Keratinocyte (primary cell): ENCODE data around the gene ZNF689. TPM values are rescaled to one million over a fixed set of nuclear protein-coding genes. Genes with fewer than 3 reads are reported as not detected.

ENCODE experiments used
- DNase-seq: peaks from one replicate; pipeline ENCODE4 v3.0.0-alpha.2; 2011; ENCODE audit warnings: low read depth, missing footprints, low spot score
- FAIRE-seq: peaks from 2 replicates; lab custom pipeline; 2011; peaks lifted over from hg19 to GRCh38; lab: Jason Lieb, UNC
- H2AFZ ChIP-seq: 2 replicates; pipeline ENCODE4 v1.6.0; 2012; ENCODE audit warnings: low read length, control low read depth, inconsistent platforms; ENCODE audit not compliant: control insufficient read depth
- H3K27ac ChIP-seq: 2 replicates; pipeline ENCODE4 v1.5.1; 2011; ENCODE audit warnings: low read length; ENCODE audit not compliant: control insufficient read depth, insufficient read depth
- H3K27me3 ChIP-seq: 3 replicates; pipeline ENCODE4 v1.6.0; 2011; ENCODE audit warnings: low read length; ENCODE audit not compliant: control insufficient read depth, insufficient read depth; ENCODE audit errors: extremely low read depth
- H3K36me3 ChIP-seq, 2 experiments: 2 replicates in 1 of 2; 3 replicates in 1 of 2; pipeline ENCODE4 v1.5.1; 2011; ENCODE audit warnings: low read length in 2 of 2, mild to moderate bottlenecking in 1 of 2; ENCODE audit not compliant: control insufficient read depth in 2 of 2, insufficient read depth in 2 of 2; ENCODE audit errors: extremely low read depth in 1 of 2
- H3K4me1 ChIP-seq: 3 replicates; pipeline ENCODE4 v1.5.1; 2011; ENCODE audit warnings: low read length; ENCODE audit not compliant: control insufficient read depth, insufficient read depth; ENCODE audit errors: extremely low read depth
- H3K4me2 ChIP-seq: 3 replicates; pipeline ENCODE4 v1.6.0; 2011; ENCODE audit warnings: low read depth, low read length; ENCODE audit not compliant: control insufficient read depth, insufficient read depth; ENCODE audit errors: extremely low read depth
- H3K4me3 ChIP-seq, 3 experiments: fragments of 200-600 bp in 1 of 3; sonication (generic) in 1 of 3; 2 replicates in 2 of 3; 3 replicates in 1 of 3; pipeline ENCODE4 v1.5.1; 2011 to 2016; ENCODE audit warnings: low read length in 3 of 3, mild to moderate bottlenecking in 3 of 3, control low read depth in 2 of 3, inconsistent platforms in 1 of 3, low read depth in 1 of 3, mixed read lengths in 1 of 3, mixed run types in 1 of 3, moderate library complexity in 1 of 3; ENCODE audit not compliant: control insufficient read depth in 2 of 3, insufficient read depth in 2 of 3; ENCODE audit errors: extremely low read depth in 1 of 3
- H3K79me2 ChIP-seq: 2 replicates; pipeline ENCODE4 v1.6.0; 2012; ENCODE audit warnings: low read length; ENCODE audit not compliant: control insufficient read depth, insufficient read depth
- H3K9ac ChIP-seq: 3 replicates; pipeline ENCODE4 v1.6.0; 2011; ENCODE audit warnings: low read length; ENCODE audit not compliant: control insufficient read depth, insufficient read depth; ENCODE audit errors: extremely low read depth
- H3K9me1 ChIP-seq: 3 replicates; pipeline ENCODE4 v1.6.0; 2011; ENCODE audit warnings: low read length; ENCODE audit not compliant: control insufficient read depth, insufficient read depth; ENCODE audit errors: extremely low read depth
- H3K9me3 ChIP-seq: 2 replicates; pipeline ENCODE4 v1.5.1; 2012; ENCODE audit warnings: low read depth, low read length; ENCODE audit not compliant: control insufficient read depth
- H4K20me1 ChIP-seq: 3 replicates; pipeline ENCODE4 v1.6.0; 2011; ENCODE audit warnings: low read length; ENCODE audit not compliant: control insufficient read depth, insufficient read depth; ENCODE audit errors: extremely low read depth
- EZH2 ChIP-seq: IDR thresholded peaks from one replicate; pipeline ENCODE4 v1.6.1; 2012; ENCODE audit warnings: inconsistent platforms, mild to moderate bottlenecking, low read length, moderate library complexity
- dilution Hi-C: fragments of 300-500 bp; cut with MboI; formaldehyde crosslinking; loops from one replicate; pipeline ENCODE4 v1.7.0; 2020; ENCODE audit warnings: low sequenced_read_pairs; ENCODE audit not compliant: extremely low pct_ligation_motif_present
- polyA plus RNA-seq, 5 experiments: library from polyadenylated mRNA; depleted of rRNA in 3 of 5; stranded (reverse) in 3 of 5; stranded (forward) in 1 of 5; unstranded in 1 of 5; fragments of >200 nt; gene quantifications; 1 replicate in 1 of 5; 2 replicates in 3 of 5; 3 replicates in 1 of 5; pipeline versions ENCODE4 v1.2.1 to v1.2.3, GENCODE V29; 2011 to 2012; ENCODE audit warnings: missing spikeins in 2 of 5, low read depth in 1 of 5, low replicate concordance in 1 of 5
- TF ChIP-seq, protein P1 (sequence below), 3 experiments: IDR thresholded peaks in 1 of 3; conservative IDR thresholded peaks in 1 of 3; optimal IDR thresholded peaks in 1 of 3; 2 replicates in 2 of 3; 3 replicates in 1 of 3; pipeline versions ENCODE3 to v1.5.1; 2011; ENCODE audit warnings: low read length in 3 of 3, mild to moderate bottlenecking in 3 of 3, moderate library complexity in 2 of 3, control low read depth in 1 of 3, inconsistent platforms in 1 of 3; ENCODE audit not compliant: insufficient read depth in 2 of 3; ENCODE audit errors: extremely low read depth in 1 of 3

The ZNF689 gene
- polyA plus RNA-seq, 1 donor (not counting 4 experiments of a cell fraction or from before 2014, with no cell fraction given) = 3.3 TPM

DNA sequence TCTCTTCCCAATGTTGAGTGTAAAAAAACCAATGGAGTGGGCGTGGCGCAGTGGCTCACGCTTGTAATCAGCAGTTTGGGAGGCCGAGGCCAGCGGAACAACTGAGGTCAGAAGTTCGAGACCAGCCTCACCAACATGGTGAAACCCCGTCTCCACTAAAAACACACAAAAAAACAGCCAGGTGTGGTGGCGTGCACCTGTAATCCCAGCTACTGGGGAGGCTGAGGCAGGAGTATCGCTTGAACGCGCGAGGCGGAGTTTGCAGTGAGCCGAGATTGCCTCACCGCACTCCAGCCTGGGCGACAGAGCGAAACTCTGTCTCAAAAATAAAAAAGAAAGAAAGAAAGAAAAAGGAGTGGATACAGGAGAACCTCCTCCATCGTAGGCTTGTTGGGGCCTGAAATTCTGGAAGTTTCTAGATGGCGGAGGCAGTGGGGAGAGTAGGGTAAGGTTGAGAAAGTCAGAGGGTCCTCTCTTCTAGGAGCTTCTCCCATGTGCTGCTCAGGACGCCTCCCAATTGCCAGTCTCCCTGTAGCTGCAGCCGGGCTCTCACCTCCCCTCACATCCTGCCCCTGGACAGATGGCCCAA lies 51.3 kb downstream of the ZNF689 start:
- Histone ChIP-seq H3K79me2 (peaks cover 18% of the 10 kb centered on the region), H3K9ac (peak overlapping the region; percentile 91), H2AFZ (peak overlapping the region; percentile 90), H3K36me3 (peaks cover 0 to 8% of the 10 kb centered on the region in 2 experiments), H3K9me1 (no peaks in the 10 kb centered on the region), H3K27ac (peak overlapping the region; percentile 84), H4K20me1 (no peaks in the 10 kb centered on the region), H3K4me1 (peaks cover 11% of the 10 kb centered on the region), H3K9me3 (no peaks in the 10 kb centered on the region), H3K4me2 (peak overlapping the region; percentile 85), H3K27me3 (no peaks in the 10 kb centered on the region), H3K4me3 (peak overlapping the region in 1 of 3 experiments; percentile 48)
- FAIRE-seq (no peak), DNase-seq (no peak)
- dilution Hi-C loops = no loop called here
- TF ChIP-seq, protein P1, sequence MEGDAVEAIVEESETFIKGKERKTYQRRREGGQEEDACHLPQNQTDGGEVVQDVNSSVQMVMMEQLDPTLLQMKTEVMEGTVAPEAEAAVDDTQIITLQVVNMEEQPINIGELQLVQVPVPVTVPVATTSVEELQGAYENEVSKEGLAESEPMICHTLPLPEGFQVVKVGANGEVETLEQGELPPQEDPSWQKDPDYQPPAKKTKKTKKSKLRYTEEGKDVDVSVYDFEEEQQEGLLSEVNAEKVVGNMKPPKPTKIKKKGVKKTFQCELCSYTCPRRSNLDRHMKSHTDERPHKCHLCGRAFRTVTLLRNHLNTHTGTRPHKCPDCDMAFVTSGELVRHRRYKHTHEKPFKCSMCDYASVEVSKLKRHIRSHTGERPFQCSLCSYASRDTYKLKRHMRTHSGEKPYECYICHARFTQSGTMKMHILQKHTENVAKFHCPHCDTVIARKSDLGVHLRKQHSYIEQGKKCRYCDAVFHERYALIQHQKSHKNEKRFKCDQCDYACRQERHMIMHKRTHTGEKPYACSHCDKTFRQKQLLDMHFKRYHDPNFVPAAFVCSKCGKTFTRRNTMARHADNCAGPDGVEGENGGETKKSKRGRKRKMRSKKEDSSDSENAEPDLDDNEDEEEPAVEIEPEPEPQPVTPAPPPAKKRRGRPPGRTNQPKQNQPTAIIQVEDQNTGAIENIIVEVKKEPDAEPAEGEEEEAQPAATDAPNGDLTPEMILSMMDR (optimal IDR thresholded peaks at IDR 0.05 in 1 of 3, IDR thresholded peaks at IDR 0.05 in 1 of 3, conservative IDR thresholded peaks at IDR 0.05 in 1 of 3; ENCODE audit: extremely low read depth in 1 of 3, insufficient read depth in 2 of 3, low read length in 3 of 3) = no peak
- no peak for TF ChIP-seq EZH2

DNA sequence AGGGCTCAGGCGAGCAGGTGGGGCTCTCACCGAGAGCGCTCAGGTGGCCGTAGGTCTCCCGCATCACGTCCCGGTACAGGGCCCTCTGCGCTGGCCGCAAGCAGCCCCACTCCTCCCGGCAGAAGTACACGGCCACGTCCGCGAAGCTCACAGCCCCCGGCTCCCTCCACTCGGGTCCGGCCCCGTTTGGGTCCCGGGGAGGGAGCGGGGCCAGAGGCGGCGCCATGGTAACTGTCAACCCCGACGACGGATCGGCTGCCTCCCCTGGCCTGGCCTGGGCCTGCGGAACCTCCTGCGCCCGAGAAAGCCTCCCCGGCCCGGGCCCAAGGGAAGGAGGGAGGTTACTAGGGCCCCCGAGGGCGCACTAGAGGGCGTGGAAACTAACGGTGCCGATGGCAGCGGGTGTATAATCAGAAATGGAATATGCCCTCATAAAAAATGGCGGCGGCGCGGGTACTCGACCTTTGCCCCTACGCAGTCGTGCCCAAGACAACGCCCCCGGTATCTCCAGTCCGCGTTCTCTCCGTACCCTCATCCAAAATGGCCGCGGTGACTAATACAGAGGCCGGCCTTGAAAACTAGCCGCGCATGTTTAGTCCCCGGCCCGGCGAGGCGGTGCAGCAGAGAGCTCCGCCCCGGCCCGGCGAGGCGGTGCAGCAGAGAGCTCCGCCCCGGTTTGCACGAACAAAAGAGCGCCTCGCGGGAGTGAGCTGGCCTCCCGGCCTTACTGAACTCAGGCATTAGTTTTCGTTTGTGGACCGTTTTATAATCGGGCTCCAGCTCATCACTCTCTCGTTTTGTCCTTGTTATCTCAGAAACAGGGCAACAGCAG lies 52.0 kb downstream of the ZNF689 start, which contains the start of gene ZNF764:
TSS of gene ZNF764 (minus strand) at position 418 of the 832 bp plus-strand sequence. CDS start at position 226, 192 bp downstream.
- H3K9ac ChIP-seq = peak within 1 kb of the TSS; percentile 91
- peak within 1 kb of the TSS; percentile 70 to 86 (median 83) for H3K4me3 ChIP-seq
- H3K27ac ChIP-seq = peak within 1 kb of the TSS; percentile 84
- peak within 1 kb of the TSS; percentile 85 for H3K4me2 ChIP-seq
- no peak for TF ChIP-seq EZH2
- TF ChIP-seq, protein P1 (optimal IDR thresholded peaks at IDR 0.05 in 1 of 3, IDR thresholded peaks at IDR 0.05 in 1 of 3, conservative IDR thresholded peaks at IDR 0.05 in 1 of 3; ENCODE audit: extremely low read depth in 1 of 3, insufficient read depth in 2 of 3, low read length in 3 of 3) = no peak
- H2AFZ ChIP-seq = peak within 1 kb of the TSS; percentile 90
- H3K27me3 ChIP-seq = no peaks in the 10 kb centered on the region
- no peaks in the 10 kb centered on the region for H4K20me1 ChIP-seq
- H3K9me3 ChIP-seq = no peaks in the 10 kb centered on the region
- peaks cover 11% of the 10 kb centered on the region for H3K4me1 ChIP-seq
- H3K36me3 ChIP-seq = peaks cover 0 to 8% of the 10 kb centered on the region in 2 experiments
- DNase-seq (peak; percentile 81), FAIRE-seq (no peak)
- no peaks in the 10 kb centered on the region for H3K9me1 ChIP-seq
- dilution Hi-C loops = no loop called here
- peaks cover 18% of the 10 kb centered on the region for H3K79me2 ChIP-seq
